GM10248 (cell line): Measurements from ENCODE around the gene ABCB4.

ENCODE experiments used
- CTCF ChIA-PET: fragments of 300-600 bp; sonication (Branson Sonifier 250); formaldehyde crosslinking; extraction: SDS; loops from one replicate; lab custom pipeline; 2021; ENCODE audit warnings: antibody characterized with exemption; lab: Yijun Ruan, JAX
- POLR2A ChIA-PET: fragments of 350-650 bp; sonication (Branson Sonifier 250); formaldehyde crosslinking; extraction: SDS; loops from one replicate; lab custom pipeline; 2020; ENCODE audit warnings: antibody characterized with exemption; lab: Yijun Ruan, JAX
- DNase-seq: peaks from one replicate; pipeline ENCODE4 v3.0.0; 2012; ENCODE audit errors: extremely low spot score
- CTCF ChIP-seq: IDR thresholded peaks from 2 replicates; pipeline ENCODE4 v1.5.1; 2012; ENCODE audit warnings: mild to moderate bottlenecking, low read depth; ENCODE audit errors: extremely low read depth, missing control alignments, control extremely low read depth

Gene ABCB4

GRCh38 chr7:87482115-87482514 lies 6.6 kb upstream of the ABCB4 start:
- TF ChIP-seq CTCF = no peak
- POLR2A ChIA-PET = no interaction called here
- no peak for DNase-seq
- CTCF ChIA-PET = interaction anchor here (1.4 to 2.1 kb wide), 2 partner anchors 18 to 170 kb away, joined by 3 to 5 read pairs; no protein-coding TSS in a partner anchor

GRCh38 chr7:87480386-87480785 lies 4.9 kb upstream of the ABCB4 start:
- DNase-seq = no peak
- POLR2A ChIA-PET = no interaction called here
- CTCF ChIA-PET = no interaction called here
- no peak for TF ChIP-seq CTCF

GRCh38 chr7:87479951-87480350 lies 4.5 kb upstream of the ABCB4 start:
- no peak for DNase-seq
- TF ChIP-seq CTCF = no peak
- ChIA-PET CTCF (interaction anchor here (1.3 kb wide), 1 partner anchor 64 kb away, joined by 3 read pairs; no protein-coding TSS in a partner anchor), POLR2A (no interaction called here)

GRCh38 chr7:87476179-87476557 lies 688 bp upstream of the ABCB4 start:
- no peak for TF ChIP-seq CTCF
- ChIA-PET POLR2A (interaction anchor here (0.6 to 1.0 kb wide), 2 partner anchors 28 to 153 kb away, joined by 3 read pairs; no protein-coding TSS in a partner anchor), CTCF (no interaction called here)
- no peak for DNase-seq

- peak; percentile 65 for DNase-seq
- ChIA-PET POLR2A (interaction anchor here (1.0 kb wide), 1 partner anchor 154 kb away, joined by 3 read pairs; no protein-coding TSS in a partner anchor), CTCF (interaction anchor here (1.0 to 1.1 kb wide), 2 partner anchors 10 to 35 kb away, joined by 3 to 6 read pairs; no protein-coding TSS in a partner anchor)
- no peak for TF ChIP-seq CTCF
Measured at GRCh38 chr7:87474533-87475358, 734 bp downstream of the ABCB4 start.

- TF ChIP-seq CTCF = no peak
- ChIA-PET CTCF (interaction anchor here (1.0 to 1.1 kb wide), 2 partner anchors 9 to 35 kb away, joined by 3 to 6 read pairs; no protein-coding TSS in a partner anchor), POLR2A (no interaction called here)
- no peak for DNase-seq
Measured at GRCh38 chr7:87473986-87474385, 1.5 kb downstream of the ABCB4 start.
